OCI-LY7 (cell line): ENCODE results near the gene DEXI. TPM values are rescaled to one million over a fixed set of nuclear protein-coding genes. Genes with fewer than 3 reads are reported as not detected.

Source experiments
- BruUV-seq: library from RNA; stranded (reverse); fragments of 400-500 nt; replicated peaks from 2 replicates; lab custom pipeline; 2021; lab: Mats Ljungman, UMichigan
- CTCF ChIA-PET: fragments of 300-600 bp; sonication (Branson Sonifier 250); formaldehyde crosslinking; loops from one replicate; lab custom pipeline; 2022; ENCODE audit warnings: antibody characterized with exemption; ENCODE audit not compliant: unreplicated experiment; lab: Charles Lee
- POLR2A ChIA-PET: fragments of 300-600 bp; sonication (Branson Sonifier 250); formaldehyde crosslinking; loops from one replicate; lab custom pipeline; 2022; ENCODE audit warnings: antibody characterized with exemption; lab: Charles Lee
- DNase-seq: peaks from one replicate; pipeline ENCODE4 v3.0.0-alpha.2; 2015; ENCODE audit warnings: low spot score
- H2AFZ ChIP-seq: fragments of 200-600 bp; sonication (generic), shearing (Covaris generic); 2 replicates; pipeline ENCODE4 v1.6.1; 2014; ENCODE audit warnings: mild to moderate bottlenecking, antibody characterized with exemption, low read length, moderate library complexity
- H3K27ac ChIP-seq: fragments of 200-600 bp; sonication (generic); 2 replicates; pipeline ENCODE4 v1.5.1; 2014; ENCODE audit warnings: mixed run types, low read depth, mild to moderate bottlenecking, moderate library complexity, low read length, inconsistent platforms; ENCODE audit not compliant: poor library complexity, severe bottlenecking
- H3K36me3 ChIP-seq: fragments of 200-600 bp; sonication (generic); 2 replicates; pipeline ENCODE4 v1.6.1; 2014; ENCODE audit warnings: mild to moderate bottlenecking, antibody characterized with exemption, low read length, moderate library complexity, mixed read lengths; ENCODE audit not compliant: insufficient read depth
- H3K4me1 ChIP-seq: fragments of 200-600 bp; sonication (generic); 2 replicates; pipeline ENCODE4 v1.5.1; 2014; ENCODE audit warnings: mild to moderate bottlenecking, low read length; ENCODE audit not compliant: insufficient read depth, poor library complexity, severe bottlenecking
- H3K4me2 ChIP-seq: fragments of 200-600 bp; sonication (generic); 2 replicates; pipeline ENCODE4 v1.6.1; 2014; ENCODE audit warnings: mild to moderate bottlenecking, low read length
- H3K4me3 ChIP-seq: fragments of 200-600 bp; sonication (generic); 2 replicates; pipeline ENCODE4 v1.5.1; 2014; ENCODE audit warnings: mild to moderate bottlenecking, low read depth, low read length; ENCODE audit not compliant: poor library complexity, severe bottlenecking
- H3K79me2 ChIP-seq: fragments of 200-600 bp; sonication (generic); 2 replicates; pipeline ENCODE4 v1.6.1; 2016; ENCODE audit warnings: low read depth, mild to moderate bottlenecking, low read length, moderate library complexity, mixed read lengths; ENCODE audit not compliant: insufficient read depth
- H3K9me2 ChIP-seq: fragments of 200-600 bp; sonication (generic); 2 replicates; pipeline ENCODE4 v1.6.1; 2016; ENCODE audit warnings: mild to moderate bottlenecking, low read length, mixed read lengths; ENCODE audit not compliant: insufficient read depth
- H3K9me3 ChIP-seq: fragments of 200-600 bp; sonication (generic); 2 replicates; pipeline ENCODE4 v1.6.1; 2014; ENCODE audit warnings: mild to moderate bottlenecking, mixed run types, low read length, mixed read lengths
- H4K20me1 ChIP-seq: fragments of 200-600 bp; sonication (generic); 2 replicates; pipeline ENCODE4 v1.6.1; 2014; ENCODE audit warnings: mild to moderate bottlenecking, antibody characterized with exemption, low read length, moderate library complexity, mixed read lengths; ENCODE audit not compliant: insufficient read depth
- CTCF ChIP-seq: fragments of 200-600 bp; sonication (generic); conservative IDR thresholded peaks from 2 replicates; pipeline ENCODE4 v1.5.1; 2014; ENCODE audit warnings: mild to moderate bottlenecking, antibody characterized with exemption, low read length, moderate library complexity, mixed read lengths
- EZH2phosphoT487 ChIP-seq: fragments of 200-600 bp; sonication (generic); IDR thresholded peaks from 2 replicates; pipeline ENCODE4 v1.6.1; 2018; ENCODE audit warnings: low read depth, borderline replicate concordance, mild to moderate bottlenecking, mixed run types, antibody characterized with exemption, low read length, moderate library complexity, mixed read lengths
- intact Hi-C: fragments of 100-400 bp; cut with micrococcal nuclease; formaldehyde crosslinking; loops from one replicate; pipeline ENCODE4 v1.10.0; 2022; ENCODE audit not compliant: unreplicated experiment
- total RNA-seq, 2 experiments: library from RNA; depleted of rRNA in 1 of 2; stranded (reverse); fragments of >200 nt in 1 of 2; shearing (Covaris generic) in 1 of 2; gene quantifications; 2 replicates each; pipeline ENCODE4 v1.2.3, GENCODE V29; 2014 to 2022

The DEXI gene
- total RNA-seq, 2 experiments from 2014 or later, result 15.1 to 17.6 TPM

- TF ChIP-seq CTCF (no peak), EZH2phosphoT487 (no peak)
- POLR2A ChIA-PET, result no interaction called here
- Histone ChIP-seq H3K79me2 (no peaks in the 10 kb centered on the region), H3K27ac (no peak overlapping the region), H3K9me2 (no peaks in the 10 kb centered on the region), H4K20me1 (0 out of 2 replicates have a peak, but pooled peaks cover 3% of the 10 kb centered on the region), H3K4me3 (no peak overlapping the region), H3K36me3 (peaks cover 77% of the 10 kb centered on the region), H3K4me1 (peaks cover 10% of the 10 kb centered on the region), H3K9me3 (no peaks in the 10 kb centered on the region), H2AFZ (no peak overlapping the region), H3K4me2 (no peak overlapping the region)
- CTCF ChIA-PET, result no interaction called here
- intact Hi-C loops, result no loop called here
- no TSS peak for BruUV-seq
- DNase-seq, result no peak
Observed at GRCh38 chr16:10987361-10988163, 45.3 kb upstream of the DEXI start.

- ChIA-PET CTCF (no interaction called here), POLR2A (interaction anchor here (1.3 kb wide), 1 partner anchor 271 kb away, joined by 3 read pairs; the partner anchor contains the start of gene SOCS1)
- no peak overlapping the region for H3K4me2 ChIP-seq
- H3K9me2 ChIP-seq, result no peaks in the 10 kb centered on the region
- intact Hi-C loops, result no loop called here
- H3K4me3 ChIP-seq, result no peak overlapping the region
- H3K36me3 ChIP-seq, result peaks cover 74% of the 10 kb centered on the region
- 0 out of 2 replicates have a peak, but pooled peaks cover 3% of the 10 kb centered on the region for H4K20me1 ChIP-seq
- no peaks in the 10 kb centered on the region for H3K79me2 ChIP-seq
- BruUV-seq, result no TSS peak
- TF ChIP-seq CTCF, result no peak
- no peak for TF ChIP-seq EZH2phosphoT487
- no peak for DNase-seq
- no peaks in the 10 kb centered on the region for H3K9me3 ChIP-seq
- H3K4me1 ChIP-seq, result peaks cover 25% of the 10 kb centered on the region
- H2AFZ ChIP-seq, result no peak overlapping the region
- no peak overlapping the region for H3K27ac ChIP-seq
Observed at GRCh38 chr16:10984509-10984908, 42.2 kb upstream of the DEXI start.

- Histone ChIP-seq H3K4me2 (peak overlapping the region; percentile 71), H3K79me2 (no peaks in the 10 kb centered on the region), H3K4me1 (peaks cover 25% of the 10 kb centered on the region), H3K4me3 (no peak overlapping the region), H3K9me2 (no peaks in the 10 kb centered on the region), H2AFZ (peak overlapping the region; percentile 1; the same call in 1 of the 2 replicates), H3K27ac (peak overlapping the region; percentile 43), H4K20me1 (0 out of 2 replicates have a peak, but pooled peaks cover 1% of the 10 kb centered on the region), H3K9me3 (no peaks in the 10 kb centered on the region), H3K36me3 (peaks cover 62% of the 10 kb centered on the region)
- TF ChIP-seq EZH2phosphoT487 (no peak), CTCF (peak; percentile 73)
- ChIA-PET CTCF (interaction anchor here (1.0 kb wide), 1 partner anchor 41 kb away, joined by 4 read pairs; the partner anchor contains the start of gene DEXI), POLR2A (interaction anchor here (0.6 kb wide), 2 partner anchors 32 to 410 kb away, joined by 3 read pairs; no protein-coding TSS in a partner anchor)
- BruUV-seq, result no TSS peak
- intact Hi-C loops, result no loop called here
- DNase-seq, result peak; percentile 36
Observed at GRCh38 chr16:10983159-10983558, 40.9 kb upstream of the DEXI start.
